Kidney epithelial cell (primary cell): ENCODE results near the gene TMEM33. TPM values are rescaled to one million over a fixed set of nuclear protein-coding genes. Genes with fewer than 3 reads are reported as not detected.

ENCODE experiments used
- DNase-seq: peaks from one replicate; pipeline ENCODE4 v3.0.0-alpha.2; 2010; ENCODE audit warnings: low read depth
- H3K27me3 ChIP-seq: 2 replicates; pipeline ENCODE4 v1.6.0; 2011; ENCODE audit warnings: low read length; ENCODE audit not compliant: control insufficient read depth, insufficient read depth
- H3K36me3 ChIP-seq: 2 replicates; pipeline ENCODE4 v1.5.1; 2011; ENCODE audit warnings: low read length; ENCODE audit not compliant: control insufficient read depth, insufficient read depth
- H3K4me3 ChIP-seq: 2 replicates; pipeline ENCODE4 v1.5.1; 2011; ENCODE audit warnings: low read depth, mild to moderate bottlenecking, control low read depth, low read length
- total RNA-seq: library from RNA; depleted of rRNA; stranded (reverse); fragments of >200 nt; gene quantifications from 2 replicates; pipeline ENCODE4 v1.2.3, GENCODE V29; 2015
- TF ChIP-seq, protein P1 (sequence below): IDR thresholded peaks from 2 replicates; pipeline ENCODE4 v1.5.1; 2011; ENCODE audit warnings: mild to moderate bottlenecking, moderate library complexity, low read length, control low read depth, inconsistent platforms; ENCODE audit not compliant: insufficient read depth, poor library complexity, severe bottlenecking

TMEM33 gene, protein sequence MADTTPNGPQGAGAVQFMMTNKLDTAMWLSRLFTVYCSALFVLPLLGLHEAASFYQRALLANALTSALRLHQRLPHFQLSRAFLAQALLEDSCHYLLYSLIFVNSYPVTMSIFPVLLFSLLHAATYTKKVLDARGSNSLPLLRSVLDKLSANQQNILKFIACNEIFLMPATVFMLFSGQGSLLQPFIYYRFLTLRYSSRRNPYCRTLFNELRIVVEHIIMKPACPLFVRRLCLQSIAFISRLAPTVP
- total RNA-seq, result 94.1 and 100 TPM in 2 replicates

DNA sequence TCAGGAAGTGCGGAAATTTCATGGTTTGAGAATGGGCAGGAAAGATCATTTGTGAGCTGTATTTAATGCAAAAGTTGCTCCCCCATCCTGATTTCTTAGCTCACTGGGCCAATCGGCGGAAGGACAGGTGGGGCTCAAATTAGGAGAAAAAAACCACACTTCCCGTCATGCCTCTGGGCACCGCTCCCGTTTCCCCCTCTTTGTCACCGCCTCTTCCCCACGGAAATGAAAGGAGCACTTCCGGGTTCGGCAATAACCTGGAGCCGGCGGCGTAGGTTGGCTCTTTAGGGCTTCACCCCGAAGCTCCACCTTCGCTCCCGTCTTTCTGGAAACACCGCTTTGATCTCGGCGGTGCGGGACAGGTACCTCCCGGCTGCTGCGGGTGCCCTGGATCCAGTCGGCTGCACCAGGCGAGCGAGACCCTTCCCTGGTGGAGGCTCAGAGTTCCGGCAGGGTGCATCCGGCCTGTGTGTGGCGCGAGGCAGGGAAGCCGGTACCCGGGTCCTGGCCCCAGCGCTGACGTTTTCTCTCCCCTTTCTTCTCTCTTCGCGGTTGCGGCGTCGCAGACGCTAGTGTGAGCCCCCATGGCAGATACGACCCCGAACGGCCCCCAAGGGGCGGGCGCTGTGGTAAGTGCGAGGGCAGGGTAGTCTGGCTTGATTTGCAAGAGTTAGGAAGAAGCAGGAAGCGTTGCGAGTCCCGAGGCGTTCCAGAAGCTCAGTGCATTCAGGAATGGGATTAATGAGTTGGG, at the start of gene TMEM33:
TSS of gene TMEM33 (plus strand) at position 529 of the 751 bp plus-strand sequence. CDS start at position 585, 56 bp downstream.
- Histone ChIP-seq H3K36me3 (no peaks in the 10 kb centered on the region), H3K27me3 (no peaks in the 10 kb centered on the region), H3K4me3 (peak within 1 kb of the TSS; percentile 62)
- peak; percentile 60 for DNase-seq
- TF ChIP-seq, protein P1, sequence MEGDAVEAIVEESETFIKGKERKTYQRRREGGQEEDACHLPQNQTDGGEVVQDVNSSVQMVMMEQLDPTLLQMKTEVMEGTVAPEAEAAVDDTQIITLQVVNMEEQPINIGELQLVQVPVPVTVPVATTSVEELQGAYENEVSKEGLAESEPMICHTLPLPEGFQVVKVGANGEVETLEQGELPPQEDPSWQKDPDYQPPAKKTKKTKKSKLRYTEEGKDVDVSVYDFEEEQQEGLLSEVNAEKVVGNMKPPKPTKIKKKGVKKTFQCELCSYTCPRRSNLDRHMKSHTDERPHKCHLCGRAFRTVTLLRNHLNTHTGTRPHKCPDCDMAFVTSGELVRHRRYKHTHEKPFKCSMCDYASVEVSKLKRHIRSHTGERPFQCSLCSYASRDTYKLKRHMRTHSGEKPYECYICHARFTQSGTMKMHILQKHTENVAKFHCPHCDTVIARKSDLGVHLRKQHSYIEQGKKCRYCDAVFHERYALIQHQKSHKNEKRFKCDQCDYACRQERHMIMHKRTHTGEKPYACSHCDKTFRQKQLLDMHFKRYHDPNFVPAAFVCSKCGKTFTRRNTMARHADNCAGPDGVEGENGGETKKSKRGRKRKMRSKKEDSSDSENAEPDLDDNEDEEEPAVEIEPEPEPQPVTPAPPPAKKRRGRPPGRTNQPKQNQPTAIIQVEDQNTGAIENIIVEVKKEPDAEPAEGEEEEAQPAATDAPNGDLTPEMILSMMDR, result no peak

DNA sequence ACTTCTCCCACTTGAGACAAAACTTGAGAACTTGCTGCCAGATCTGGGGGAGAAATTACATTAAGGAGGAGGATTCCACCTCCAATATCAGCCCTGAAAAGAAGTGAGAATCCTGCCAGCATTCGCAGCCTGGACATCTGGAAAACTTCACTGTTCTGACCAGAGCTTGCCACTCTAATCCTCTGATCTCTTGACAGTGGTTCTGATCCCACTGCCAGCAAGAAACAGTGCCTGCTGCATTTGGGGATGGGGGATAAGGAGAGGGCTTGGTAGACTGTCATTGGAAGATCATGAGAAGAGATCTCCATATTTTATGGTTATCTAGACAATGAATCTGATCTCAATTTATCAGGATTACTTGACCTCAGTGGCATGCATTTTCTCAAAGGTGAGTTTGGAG, 49.8 kb upstream of the TMEM33 start:
- Histone ChIP-seq H3K4me3 (no peak overlapping the region), H3K27me3 (peaks cover 42% of the 10 kb centered on the region), H3K36me3 (no peaks in the 10 kb centered on the region)
- TF ChIP-seq, protein P1, result no peak
- no peak for DNase-seq

GRCh38 chr4:41887277-41887676, 48.0 kb upstream of the TMEM33 start:
- DNase-seq, result no peak
- H3K27me3 ChIP-seq, result peaks cover 23% of the 10 kb centered on the region
- TF ChIP-seq, protein P1, result no peak
- H3K4me3 ChIP-seq, result no peak overlapping the region
- H3K36me3 ChIP-seq, result no peaks in the 10 kb centered on the region

DNA sequence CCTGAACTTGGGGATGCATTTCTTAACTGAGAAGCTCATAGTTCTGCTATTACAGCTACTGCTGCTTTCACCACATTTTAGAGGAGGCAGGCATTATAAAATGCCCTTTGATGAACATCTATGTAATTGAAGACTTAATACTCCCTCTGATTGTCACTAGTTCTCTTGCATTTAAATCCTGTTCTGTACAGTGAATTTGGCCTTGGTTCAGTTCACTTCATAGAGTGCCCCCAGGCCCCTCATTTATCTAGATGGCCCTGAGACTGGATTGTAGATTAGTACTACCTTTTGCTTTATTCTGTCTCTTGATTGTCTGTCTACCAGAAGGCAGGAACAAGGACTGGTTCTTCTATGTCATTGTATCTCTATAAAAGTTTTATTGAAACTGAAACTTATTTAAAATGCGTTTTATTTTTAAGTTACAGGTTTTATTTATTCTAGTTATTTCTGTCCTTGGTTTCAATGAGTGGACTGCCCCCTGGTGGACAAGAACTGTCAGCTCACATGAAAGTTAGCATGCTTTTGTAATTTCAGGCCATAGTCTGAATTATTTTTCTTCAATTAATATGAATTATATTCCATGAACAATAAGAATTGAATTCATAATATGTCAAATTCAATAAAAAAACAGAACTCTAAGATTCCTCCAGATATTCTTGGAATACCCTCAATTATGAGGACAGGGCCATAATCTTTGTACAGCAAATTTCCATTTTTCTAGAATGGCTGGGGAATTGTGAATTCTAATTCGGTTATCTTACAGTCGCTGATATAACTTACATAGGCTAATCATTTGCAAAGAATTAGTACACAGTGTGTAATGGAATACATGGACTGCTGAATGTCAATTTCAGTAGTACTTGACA, 47.2 kb upstream of the TMEM33 start:
- H3K4me3 ChIP-seq, result no peak overlapping the region
- DNase-seq, result peak; percentile 16
- TF ChIP-seq, protein P1, result peak; percentile 81
- peaks cover 18% of the 10 kb centered on the region for H3K27me3 ChIP-seq
- no peaks in the 10 kb centered on the region for H3K36me3 ChIP-seq

GRCh38 chr4:41888687-41889074, 46.5 kb upstream of the TMEM33 start:
- DNase-seq, result no peak
- TF ChIP-seq, protein P1, result no peak
- H3K4me3 ChIP-seq, result no peak overlapping the region

More at GRCh38 chr4:41888687-41889074, 46.5 kb upstream of the TMEM33 start:
- no peaks in the 10 kb centered on the region for H3K36me3 ChIP-seq
- peaks cover 13% of the 10 kb centered on the region for H3K27me3 ChIP-seq
